ENCODE measurements around the gene HECW1.

Gene HECW1

DNA sequence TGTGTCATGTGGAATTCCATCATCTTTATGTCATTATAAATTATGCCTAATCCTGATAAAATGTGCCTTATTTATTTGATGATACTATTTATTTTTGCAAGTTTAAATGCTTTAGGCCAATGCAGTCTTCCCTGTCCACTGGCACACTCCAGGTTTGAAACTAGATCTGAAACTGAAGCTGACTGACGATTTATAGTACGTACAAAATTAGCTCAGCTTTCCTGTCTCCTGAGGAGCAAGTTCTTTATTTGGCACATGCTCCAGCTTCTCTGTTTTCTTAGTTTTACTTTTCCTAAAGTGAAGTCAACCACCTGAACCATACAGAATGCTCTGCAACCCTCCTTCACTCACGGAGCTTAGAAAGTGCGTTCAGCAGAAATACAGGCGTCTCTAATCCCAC, 164.1 kb downstream of the HECW1 start:
- no peak for DNase-seq

DNA sequence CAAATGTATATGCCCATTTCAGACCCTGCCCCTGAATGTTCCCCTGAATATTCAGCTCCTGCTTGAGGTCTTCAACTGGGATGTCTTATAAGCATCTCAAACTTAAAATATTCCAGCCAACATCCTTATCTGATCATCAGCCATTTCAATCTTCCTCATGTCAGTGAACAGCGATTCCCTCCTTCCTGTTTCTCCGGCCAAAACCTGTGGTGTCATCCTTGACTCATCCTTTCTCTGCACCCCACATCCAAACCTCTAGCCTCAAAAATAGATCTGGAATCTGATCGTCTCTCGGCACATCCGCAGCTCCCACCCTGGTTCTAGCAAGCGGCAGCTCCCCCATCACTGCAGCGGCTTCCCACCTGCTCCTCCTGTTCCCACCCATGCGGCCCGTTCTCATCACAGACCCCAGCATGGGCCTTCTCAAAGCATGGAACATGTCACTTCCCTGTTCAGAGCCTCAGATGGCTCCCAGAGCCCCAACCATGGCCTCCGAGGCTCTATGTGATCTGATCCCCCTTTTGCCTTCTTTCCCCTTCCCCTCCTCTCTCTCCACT, 165.7 kb downstream of the HECW1 start:
- DNase-seq, result no peak

DNA sequence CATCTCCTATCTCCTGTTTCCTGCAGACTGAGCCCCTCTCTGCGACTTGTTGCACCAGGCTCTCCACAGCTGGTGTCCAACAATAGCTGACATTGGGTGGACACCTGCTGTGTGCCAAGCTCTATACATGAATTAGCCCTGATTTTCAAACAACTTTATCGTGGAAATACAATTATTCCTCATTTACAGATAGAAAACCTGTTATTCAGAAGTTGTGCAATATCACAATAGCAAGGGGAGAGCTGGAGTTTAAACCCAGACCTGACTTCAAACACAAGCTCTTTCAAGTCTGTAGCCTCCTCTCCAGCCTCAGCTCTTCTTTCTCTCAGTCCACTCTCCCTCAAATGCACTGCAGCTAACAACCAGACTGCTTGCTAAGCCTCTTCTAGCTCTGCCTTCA, 168.8 kb downstream of the HECW1 start:
- DNase-seq, result no peak

DNA sequence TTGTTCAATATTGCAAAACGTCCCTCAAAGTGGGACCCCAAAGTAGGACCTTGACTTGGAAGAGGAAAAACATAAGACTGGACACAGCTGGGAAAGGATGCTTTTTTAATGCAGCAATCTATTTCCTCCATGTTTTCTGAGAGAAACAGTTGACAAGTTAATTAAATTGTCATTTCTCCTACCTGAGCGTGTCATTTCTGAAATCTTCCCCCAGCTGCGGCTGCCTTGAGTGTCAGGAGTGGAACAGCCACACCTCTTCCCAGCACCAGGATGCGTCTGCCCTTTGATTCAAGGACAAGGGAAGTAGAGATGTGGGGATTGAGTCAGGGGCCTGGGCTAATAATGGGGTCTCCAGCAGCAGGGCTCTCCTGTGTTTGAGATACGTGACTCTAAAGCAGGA, 171.3 kb downstream of the HECW1 start:
- DNase-seq, result no peak

DNA sequence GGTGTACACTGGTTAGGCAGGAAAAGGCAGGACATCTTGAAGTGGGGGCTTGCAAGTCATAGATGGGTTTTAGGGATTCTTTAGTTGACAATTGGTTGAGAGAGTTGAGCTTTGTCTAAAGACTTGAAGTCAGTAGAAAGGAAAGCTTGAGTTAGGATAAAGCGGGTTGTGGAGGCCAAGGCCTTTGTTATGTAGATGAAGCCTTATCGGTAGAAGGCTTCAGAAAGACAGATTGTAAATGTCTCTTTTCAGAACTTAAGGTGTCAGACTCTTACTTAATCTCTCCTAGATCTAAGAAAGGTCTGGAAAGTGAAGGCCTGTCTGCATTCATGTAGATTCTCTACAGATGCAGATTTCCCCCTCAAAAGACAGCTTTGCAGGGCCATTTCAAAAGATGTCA, 177.4 kb downstream of the HECW1 start:
- DNase-seq, result no peak

DNA sequence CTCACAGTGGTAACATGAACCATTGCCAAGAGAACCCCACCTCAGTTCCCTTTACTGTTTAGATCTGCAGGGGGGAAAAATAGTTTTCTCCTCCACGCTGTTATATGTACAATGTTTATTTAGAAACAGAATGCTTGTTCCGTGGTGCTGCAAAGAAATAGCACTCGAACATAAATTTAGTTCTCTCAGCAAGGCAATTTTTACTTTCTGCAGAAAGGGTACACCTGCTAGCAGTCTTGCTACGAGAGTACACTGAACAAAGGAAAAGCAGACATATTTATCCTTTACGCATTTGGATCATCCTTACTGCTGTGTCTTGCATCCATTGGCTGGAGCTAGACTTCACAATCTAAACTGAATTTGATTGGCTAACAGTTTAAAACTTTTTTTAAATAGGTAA, 178.5 kb downstream of the HECW1 start:
- DNase-seq, result no peak

DNA sequence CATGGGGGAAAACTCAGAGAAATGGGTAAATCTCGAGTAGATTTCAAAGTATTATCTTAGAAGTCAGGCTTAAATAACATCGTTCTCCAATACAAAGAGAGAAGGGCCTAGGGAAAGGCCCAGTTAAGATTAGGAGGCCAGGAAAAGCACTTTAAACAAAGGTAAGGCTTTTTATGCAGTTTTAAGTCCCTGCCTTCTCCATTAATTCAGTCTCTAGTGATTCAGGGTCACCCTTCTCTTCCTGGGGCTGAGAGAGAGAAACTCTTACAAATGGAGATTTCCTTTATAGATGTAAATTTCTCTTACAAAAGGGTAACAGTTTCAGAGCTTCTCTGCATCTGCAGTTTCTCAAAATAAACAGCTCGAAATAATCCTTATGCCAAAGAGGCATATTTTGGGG, 179.3 kb downstream of the HECW1 start:
- no peak for DNase-seq

DNA sequence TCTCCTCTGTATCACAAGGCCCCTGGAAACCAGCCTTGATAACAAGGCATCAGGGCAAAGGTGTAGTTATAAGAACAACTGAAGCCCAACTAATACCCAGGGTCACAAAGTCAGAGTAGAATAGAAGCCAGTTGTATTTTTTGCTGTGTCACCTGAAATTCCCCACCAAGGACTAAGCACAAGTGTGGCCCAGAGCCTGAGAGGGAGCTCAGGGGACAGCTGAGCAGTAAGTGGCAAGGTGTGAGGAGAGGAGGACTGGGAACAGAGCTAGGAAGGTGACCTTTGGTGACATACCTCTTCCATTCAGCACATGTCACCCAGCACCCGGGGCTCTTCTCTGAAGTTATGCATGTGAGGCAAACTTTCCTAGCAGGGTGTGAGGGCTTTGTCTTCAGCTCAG, 179.9 kb downstream of the HECW1 start:
- no peak for DNase-seq

DNA sequence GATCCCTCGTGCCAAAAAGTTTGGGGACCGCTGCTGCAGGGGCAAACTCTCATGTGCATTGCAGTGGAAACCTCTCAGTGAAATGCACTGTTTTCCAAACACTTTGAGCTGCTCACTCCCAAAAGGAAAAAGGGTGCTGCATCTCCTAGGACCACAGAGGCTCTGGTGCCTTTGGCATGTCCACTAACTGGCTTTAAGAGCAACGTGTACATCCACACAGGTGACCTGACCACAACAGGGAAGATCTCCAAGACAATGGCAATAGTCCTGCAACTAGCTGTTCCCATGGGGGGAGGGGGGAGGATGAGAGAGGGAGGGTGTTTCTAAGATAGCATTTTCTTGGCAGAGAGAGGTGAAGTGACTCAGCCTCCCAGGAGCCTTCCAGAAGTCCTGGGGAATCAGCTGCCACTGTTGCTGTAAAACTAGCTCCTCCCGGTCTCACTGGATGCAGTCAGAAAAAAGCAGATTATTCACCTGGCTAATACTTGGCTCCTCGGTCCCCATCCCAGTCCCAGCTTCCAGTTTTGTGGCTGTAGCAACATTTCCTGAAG, 181.7 kb downstream of the HECW1 start:
- no peak for DNase-seq

DNA sequence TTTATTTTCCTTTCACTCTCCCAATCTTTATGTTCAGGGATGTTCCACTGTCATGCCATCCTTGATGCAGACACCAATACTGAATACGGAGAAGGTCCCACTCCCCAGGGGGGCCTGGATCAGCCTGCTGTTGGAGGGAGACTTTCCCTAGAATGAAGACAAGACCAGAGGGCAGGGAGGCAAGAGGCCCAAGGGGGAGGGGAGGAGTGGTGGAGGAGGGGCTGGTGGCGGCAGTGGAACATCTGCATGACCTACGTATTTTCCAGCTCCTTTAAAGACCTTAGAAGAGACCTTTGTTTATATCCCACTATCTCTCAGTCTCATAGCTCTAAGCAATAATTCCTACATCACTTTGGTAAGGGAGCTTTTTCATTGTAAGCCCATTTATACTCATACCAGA, 183.0 kb downstream of the HECW1 start:
- no peak for DNase-seq

DNA sequence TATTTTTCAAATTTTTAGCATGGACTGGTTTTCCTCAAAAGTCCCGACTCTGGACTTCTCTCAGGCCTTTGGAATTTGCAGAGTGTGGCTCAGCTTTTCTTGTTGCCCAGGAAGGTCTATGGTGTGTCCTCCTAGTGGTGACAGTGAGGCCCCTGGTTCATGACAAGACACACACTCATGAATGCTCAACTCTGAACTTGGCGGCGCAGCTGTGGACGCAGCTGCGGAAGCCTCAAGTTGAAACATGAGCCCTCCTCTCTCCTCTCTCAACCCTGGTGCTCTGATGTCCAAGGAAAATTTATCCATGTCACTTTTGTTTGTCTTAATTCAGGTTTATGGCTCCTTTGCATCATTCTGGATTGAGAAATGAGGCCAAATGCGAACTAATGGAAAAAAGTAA, 183.9 kb downstream of the HECW1 start:
- no peak for DNase-seq

DNA sequence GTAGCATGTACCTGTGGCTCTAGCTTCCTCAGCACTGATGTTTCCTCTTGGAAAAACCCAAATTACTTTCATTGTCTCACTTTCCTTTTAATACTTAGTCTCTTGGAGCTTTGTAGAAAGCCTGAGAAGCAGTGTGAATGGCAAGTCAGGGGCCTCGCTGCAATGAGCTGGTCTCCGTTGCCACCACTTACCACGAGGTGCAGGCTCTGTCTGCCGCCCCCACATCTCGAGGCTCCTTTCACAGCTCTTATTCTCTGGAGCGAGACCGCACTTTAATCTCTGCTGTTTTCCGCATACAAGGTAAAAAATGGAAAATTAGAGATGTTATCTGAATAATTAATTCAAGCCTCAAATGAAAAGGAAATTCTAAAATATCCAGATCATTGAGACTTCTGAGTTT, 186.2 kb downstream of the HECW1 start:
- DNase-seq, result no peak

DNA sequence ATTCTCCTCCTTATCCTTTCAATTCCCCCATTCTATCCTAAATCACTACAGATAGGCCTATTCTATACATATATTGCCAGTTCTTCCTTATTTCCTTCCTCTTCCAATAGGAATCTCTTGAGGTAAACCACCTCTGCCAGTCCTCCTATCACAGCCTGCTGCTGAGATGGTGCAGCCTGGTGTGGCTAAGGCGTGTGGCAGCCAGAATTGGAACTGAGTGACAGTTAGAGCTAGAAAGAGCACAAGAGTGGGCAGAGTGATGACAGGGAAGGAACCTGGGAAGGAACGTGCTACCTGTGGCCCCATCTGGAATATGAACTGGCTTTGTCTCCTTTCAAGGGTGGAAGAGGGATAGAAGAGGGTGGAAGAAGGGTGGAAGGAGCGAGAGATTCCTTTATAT, 187.7 kb downstream of the HECW1 start:
- no peak for DNase-seq

DNA sequence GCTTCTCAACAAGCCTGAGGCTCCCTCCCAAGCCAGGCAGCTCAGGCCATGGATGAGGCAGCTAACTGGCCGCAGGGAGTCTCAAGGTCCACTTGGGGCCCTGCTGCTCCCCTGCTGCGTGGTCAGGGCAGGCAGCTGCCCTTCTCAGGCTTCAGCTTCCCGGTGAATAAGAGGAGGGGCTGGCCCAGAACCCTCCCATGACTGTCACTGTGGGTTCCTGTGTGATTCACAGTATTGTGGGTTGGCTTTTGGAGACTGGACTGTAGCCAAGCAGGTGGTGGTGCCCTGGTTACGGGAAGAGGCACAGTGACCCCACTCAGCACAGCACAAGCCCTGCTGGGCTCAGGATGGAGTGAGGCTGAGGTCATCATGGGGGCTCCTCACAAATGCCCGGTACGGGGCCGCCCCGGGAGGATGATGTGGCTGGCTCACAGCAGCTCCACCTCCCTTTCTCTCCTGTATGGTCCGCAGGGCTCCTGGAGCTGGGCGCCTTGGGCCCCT, 189.8 kb downstream of the HECW1 start:
- DNase-seq, result no peak

DNA sequence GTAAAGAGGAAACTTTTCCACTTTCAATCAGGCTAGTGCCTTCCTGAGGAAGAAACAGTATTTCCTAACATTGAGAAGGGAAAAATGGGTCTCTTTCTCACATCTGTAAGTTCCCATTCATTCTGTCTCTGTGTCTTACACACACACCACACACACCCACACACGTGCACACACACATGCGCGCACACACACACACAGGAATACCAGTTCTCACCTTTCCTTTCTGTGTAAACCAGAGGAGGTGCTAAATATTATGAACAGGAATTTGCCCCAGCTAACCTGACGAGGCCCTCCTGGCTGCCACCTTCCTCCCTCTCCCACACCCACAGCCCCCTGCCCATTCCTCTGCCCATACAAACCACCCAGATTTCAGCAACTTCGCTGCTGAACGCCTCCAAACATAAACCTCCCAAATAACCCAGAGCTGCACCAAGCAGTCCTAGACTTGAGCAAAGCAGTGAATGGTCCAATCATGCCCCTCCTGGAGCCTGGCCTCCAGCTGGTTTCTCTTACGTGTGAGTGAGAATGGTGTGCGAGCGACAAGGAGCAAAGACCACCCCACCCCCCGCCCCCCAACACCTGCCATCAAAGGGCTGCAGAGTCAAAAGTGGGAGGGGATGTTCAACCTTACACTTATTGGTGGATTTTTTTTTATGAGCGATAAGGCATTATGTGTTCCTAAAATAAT, 190.5 kb downstream of the HECW1 start:
- DNase-seq, result no peak

DNA sequence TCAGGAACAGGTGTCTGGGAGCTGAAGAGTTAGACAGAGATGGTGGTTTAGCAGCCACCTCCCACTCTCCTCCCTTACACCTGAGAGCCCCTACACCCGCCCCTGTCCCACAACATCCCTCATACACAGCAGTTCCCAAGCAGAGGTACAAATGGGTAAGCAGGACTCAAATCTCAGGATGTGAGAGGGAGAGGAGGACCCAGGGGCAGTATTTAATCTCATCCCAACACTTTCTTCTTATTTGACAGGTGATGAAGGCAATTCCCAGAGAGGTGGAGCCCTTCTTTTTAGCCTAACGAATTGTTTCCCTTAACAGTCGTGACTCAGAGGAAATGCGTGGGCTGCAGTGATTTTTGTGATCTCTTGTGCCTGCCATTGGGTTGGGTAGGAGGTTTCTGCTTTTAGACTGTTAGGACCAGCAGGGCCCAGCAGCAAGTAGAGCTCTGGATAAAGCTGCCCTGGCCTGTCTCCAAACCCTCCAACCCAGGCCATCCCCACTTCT, 191.3 kb downstream of the HECW1 start:
- DNase-seq, result no peak

DNA sequence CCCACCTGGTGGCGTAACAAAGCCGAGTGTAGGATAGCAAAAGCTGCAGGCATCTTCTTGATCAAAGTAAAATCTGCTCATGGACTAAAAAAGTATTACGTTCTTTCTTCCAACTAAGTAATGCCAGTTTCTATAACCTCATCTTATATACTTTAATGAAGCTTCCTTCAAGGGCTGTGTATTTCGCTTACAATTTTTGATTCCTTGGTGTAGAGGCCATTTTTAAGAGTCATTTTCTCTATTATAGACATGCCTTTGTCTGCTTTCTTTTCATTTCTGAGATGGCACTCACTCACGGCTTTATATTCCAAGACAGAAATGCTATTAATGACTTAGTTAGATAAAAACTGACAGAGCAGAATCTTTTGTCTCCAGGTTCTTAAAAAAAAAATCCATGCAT, 194.0 kb downstream of the HECW1 start:
- no peak for DNase-seq

DNA sequence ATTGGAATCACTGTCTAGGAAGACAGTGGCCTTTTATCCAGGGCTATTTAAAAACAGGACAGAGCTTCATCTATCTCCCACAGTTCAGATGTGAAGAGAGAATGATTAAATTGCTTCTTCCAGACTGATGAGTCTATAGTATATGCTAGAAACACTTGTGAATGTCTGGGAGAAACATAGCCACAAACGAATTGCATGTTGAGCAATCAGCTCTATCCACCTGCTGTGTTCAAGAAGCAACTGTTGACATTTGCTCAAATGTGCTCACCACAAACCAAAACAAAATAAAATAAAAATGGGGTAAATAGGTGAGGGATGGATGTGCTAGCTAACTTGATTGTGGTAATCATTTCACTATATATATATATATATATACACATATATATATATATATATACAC, 195.1 kb downstream of the HECW1 start:
- DNase-seq, result no peak

DNA sequence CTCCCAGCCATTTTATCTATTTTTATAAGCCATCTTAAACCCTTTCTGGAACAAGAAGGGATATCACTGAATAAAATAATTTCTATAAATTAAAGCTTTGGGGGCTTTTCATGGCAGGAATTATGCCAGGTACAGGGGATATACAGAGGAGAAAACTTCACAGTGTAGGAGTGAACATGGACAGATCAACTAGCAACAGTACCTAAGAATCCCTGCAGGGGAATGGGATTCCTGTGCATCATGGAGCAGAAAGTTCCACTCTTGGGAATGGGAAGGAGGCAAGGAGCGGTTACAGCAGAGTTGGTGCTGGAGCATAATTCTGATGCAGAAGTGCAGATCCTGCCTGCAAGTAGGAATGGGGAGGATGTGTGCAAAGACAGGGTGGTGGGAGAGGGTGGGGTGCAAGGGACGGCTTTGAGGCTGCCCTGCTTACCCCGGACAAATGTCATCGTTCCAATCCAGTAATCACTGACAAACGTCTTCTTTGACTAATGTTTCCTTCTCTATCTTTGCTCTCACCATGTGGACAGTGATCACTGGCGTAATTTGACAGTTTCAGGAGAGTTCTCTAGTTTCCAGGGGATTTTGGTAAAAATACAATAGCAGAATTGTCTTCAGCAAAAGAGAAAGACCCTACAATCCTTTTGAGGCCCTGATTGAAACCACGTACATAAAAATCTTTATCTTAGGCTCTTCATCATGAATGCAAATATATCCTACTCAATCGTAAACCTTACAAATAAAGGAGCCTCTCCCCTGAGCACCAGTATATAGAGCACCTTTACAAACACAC, 196.7 kb downstream of the HECW1 start:
- DNase-seq, result no peak

DNA sequence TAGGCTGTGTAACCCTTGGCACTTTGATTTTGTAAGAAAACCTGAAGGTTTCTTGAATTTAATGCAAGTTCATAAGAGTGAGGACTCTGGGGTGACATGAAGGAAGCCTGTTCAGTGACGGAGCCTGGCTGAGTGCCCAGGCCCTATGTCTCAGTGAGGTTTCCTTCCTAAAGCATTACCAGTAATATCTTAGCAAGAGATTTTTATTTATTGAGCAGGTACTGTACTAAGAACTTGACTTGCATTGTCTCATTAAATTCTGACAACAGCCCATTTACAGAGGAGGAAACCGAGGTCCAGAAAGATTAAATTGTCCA, 197.2 kb downstream of the HECW1 start:
- DNase-seq, result no peak

DNA sequence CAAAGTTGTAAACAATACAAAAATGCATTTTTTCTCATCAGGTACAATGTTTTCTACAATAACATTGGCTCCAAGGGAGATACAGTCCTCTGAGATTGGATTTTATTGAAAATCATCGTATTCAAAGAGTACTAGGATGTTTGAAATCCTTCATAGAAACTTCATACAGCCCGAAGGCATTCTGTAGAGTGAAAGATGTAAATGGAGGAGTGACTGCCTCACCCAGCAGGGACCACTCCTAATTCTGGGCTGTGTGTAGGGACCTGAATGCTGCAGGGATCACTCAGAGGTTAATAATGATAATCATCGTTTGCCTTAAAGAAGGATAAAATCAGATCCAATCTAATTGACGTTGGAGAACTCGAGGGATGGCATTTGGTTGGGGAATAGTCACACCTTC, 198.6 kb downstream of the HECW1 start:
- no peak for DNase-seq

DNA sequence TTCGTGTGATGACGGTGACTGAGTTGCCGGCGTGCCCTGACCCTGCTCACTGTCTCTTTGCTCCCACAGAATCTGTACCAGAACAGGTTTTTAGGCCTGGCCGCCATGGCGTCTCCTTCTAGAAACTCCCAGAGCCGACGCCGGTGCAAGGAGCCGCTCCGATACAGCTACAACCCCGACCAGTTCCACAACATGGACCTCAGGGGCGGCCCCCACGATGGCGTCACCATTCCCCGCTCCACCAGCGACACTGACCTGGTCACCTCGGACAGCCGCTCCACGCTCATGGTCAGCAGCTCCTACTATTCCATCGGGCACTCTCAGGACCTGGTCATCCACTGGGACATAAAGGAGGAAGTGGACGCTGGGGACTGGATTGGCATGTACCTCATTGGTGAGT, 199.2 kb downstream of the HECW1 start:
- no peak for DNase-seq

DNA sequence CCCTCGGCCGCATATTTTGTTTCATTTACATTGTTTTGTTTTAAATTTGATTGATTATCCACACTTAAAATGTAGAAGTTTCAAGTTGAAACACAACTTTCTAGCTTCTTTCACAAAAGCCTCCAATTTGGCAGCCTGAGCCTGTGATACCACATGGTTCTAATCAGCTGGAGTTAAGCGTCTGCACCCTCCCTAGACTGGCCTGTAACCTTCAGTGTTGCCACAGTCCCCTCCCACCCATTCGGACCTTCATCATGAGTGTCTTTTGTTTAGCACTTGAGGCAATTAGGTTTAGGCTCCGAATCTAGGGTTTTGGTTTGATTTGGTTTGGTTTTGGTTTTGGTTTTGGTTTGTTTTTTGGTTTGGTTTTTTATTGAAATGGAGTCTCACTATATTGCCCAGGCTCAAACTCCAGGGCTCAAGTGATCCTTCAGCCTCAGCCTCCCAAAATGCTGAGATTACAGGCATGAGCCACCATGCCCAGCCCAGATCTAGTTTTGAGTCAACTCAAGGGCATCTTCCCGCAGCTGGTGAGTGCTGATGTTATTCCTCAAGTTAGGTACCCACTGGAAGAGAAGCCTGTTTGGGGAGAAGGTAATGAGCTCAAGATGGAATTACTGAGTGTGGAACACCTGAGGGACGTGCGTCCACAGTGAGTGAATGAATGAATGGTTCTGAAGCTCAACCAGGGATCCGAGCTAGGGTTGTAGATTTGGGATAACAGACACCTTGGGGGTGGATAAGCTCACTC, 201.4 kb downstream of the HECW1 start:
- DNase-seq, result no peak
